NOMO-1 treated with DMSO at 0.1 percent for 48 hours (cell line): ENCODE results near the gene RSPH1.

Experiments
- DNase-seq: peaks from one replicate; lab custom pipeline; 2025; ENCODE audit not compliant: unreplicated experiment; lab: John Stamatoyannopoulos, UW

Gene RSPH1

DNA sequence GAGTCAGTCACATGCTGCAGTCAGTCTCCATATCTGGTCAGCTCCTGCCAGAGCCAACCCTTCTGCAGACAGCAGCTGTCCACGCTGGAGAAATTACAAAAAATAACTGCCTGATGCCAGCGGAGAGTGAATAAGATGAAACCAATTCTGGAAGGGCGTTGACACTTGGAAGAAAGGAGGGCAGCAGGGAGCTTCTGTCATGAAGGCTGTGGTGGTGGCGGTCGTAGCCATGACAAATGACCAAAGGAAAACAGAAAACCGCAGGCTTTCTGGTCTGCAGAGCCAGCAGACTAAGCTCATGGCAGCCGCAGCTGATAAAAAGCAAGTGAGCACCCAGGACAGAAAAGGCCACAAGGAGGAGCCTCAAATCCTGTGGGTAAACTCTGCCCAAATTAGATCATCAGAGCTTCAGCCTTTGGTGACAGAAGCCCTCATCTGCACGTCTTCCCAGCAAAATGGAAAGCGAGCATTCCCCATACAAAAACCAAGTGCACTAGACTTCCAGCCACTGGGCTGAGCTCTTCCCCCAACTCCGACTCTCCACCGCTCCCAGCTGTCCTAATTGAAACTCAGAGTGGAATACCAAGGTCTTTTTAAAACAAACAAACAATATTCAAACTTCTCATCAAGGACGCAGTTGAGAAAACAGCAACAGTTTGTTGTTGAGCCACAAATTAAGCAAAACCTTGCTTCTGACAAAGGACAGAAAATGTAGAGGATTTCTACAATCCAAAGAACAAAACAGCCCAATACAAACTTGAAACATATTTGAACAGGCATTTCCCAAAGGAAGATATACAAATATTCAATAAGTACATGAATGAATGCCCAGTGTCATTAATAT is 28.7 kb downstream of the RSPH1 start:
- DNase-seq: peak; percentile 40

- DNase-seq: no peak
These were observed 29.3 kb downstream of the RSPH1 start for GRCh38 chr21:42466700-42467099.

DNA sequence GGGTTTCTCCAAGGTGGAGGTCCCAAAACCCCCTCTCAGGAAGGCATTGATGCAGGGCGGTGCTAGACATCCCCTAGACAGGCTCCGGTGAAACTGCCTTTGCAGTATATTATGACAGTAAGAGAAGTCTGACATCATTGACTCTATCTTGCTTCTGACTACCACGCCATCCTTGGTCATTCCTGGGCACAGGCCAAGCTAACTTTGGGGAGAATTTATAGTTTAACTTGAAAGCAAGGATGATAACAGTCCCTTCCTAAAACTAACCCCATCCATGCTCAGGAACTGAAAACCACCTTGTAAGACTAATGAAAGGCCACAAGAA is 30.3 kb downstream of the RSPH1 start:
- DNase-seq: no peak

DNA sequence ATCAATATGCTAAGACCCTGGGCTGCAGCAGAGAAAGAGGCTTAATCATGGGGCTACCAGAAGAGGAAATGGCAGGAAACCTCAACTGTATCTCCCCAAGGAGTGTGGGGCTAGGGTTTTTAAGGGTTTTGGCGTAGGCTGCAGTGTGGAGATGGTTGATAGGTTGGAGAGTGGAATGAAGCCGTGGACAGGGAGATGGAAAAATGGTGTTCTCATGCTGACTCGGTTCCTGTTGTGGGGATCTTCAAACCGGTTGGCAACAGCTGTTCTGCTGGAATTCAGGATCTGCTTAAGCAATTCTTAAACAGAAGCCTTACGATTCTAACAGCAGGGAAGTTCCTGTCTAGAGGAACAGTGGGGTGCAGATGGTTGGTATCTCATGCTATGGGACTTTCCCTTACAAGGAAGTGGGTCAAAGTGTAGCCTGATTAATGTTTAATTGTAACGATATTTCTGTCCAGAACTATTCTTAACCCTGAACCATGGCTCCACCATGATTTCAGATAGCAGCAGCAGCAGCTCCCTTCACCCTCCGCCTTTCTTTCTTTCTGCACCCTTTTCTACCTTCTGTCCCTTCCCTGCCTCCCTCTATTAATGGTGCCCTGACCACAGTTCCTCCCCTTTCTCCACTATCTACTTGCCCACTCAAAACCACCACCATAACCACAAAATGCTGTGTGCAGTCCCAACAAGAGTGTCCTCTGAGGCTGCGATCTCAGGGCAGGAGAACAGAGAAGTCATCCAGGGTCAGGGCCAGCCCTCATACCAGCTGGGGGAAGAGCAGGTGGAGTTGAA is 30.8 kb downstream of the RSPH1 start:
- peak; percentile 31 for DNase-seq

DNA sequence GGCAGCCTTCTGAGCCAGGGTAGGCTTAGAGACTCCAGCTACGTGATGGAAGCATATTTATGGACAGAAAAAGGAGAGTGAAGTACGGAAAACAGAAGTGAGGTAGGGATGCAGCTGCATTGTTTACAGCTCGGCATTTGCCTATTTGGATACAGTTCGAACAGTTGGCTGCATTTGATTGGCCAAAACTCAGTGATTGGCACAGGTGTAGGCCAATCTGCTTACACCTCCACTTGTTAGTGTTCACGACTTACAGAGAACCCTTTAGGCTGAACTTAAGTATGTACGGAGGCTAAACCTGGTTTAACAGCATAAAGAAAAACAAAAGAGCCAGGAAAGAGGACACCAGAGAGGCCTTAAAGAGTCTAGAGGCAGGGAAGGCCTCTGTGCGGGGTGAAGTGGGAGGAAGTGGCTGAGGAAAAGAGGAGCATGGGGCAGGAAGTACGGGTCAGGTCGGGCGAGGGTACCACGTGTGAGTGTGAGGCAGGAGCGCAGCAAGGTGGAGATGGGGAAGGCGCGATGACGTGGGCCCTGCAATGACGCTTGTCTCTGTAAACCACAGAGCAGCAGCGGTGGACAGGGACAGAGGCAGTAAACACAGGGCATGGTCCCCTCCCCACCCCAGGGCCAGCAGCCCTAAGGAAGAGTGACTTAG is 32.0 kb downstream of the RSPH1 start:
- no peak for DNase-seq

DNA sequence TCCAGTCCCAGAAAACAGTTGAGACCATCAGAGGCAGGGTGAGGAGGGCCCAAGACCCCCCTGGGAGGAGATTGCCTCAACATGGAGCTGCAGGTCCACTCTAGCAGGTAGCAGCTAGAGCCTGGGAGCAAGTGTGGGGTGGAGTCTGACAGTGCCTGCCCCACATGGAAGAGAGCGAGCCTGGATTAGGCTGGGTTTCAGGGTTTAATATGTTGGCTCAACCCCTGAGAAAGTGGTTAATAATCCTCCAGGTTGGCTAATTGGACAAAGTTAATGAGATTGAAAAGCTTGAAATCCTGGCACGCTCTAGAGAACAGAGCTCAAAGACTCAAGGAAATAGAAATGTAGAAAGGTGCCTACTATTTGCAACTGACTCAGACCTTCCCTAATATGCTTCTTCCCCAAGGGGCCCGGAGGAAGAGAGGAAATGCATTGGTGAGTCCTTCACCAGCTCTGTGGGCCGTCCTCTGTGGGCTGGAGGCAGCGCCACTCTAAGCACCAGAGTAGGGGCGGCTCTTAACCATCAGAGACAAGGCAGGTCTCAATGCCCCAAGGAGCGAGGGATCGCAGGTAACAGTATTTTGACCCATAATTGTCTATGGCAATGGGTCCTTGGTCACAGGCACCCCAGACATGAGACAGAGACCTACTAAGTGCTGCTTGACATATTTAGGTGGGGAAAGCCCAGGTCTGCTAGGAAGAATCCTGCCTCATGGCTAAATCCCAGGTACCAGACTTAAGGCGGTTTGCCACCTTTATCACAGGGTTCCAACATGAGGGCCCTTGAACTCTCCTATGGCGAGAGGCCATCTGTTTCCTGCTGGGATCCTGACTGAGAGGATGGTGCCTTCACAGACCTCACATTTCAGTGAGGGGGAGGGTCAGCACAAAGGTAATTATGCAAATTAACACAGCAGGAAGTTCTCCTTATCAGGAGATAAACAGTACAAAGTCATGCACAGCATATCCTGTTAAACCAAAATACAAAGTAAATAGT is 33.8 kb downstream of the RSPH1 start:
- peak; percentile 12 for DNase-seq

- DNase-seq: no peak
These were observed 34.9 kb downstream of the RSPH1 start for GRCh38 chr21:42461185-42461520.

DNA sequence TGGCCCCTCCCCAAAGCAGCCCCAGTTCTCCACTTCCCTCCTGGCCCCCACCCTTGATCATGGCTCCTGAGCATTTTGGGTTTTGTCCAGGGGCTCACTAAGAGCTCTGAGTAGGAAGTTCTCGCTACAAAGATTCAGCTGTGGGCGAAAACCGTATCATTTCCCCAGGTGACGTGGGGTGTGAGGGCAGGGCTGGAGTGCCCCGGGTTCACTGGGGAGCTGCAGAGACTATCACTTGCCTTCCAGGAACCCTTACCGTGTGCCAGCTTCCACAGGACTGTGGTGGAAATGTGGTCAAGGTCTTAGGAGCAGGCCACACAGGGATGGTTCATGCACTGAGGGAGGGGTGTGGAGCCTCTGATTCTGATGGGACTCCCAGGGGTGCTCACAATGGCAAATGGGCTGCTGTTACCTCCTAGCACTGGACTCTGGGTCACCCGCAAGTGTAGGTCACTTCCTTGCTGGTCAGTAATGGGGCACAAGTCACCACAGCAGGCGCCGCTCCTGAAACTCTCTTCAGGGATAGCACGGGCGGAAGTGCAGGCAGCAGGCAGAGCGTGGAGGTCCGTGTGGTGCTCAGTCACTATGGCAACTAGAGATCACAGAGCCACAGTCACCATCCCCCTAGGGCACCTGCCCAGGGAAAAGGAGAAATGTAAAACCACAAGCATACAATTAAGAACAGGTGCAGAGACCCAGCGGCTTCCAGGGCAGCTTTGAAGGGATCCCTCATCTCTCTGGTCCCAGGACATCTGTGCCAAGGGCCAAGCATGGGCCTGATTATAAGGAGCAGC is 35.4 kb downstream of the RSPH1 start:
- DNase-seq: no peak

DNA sequence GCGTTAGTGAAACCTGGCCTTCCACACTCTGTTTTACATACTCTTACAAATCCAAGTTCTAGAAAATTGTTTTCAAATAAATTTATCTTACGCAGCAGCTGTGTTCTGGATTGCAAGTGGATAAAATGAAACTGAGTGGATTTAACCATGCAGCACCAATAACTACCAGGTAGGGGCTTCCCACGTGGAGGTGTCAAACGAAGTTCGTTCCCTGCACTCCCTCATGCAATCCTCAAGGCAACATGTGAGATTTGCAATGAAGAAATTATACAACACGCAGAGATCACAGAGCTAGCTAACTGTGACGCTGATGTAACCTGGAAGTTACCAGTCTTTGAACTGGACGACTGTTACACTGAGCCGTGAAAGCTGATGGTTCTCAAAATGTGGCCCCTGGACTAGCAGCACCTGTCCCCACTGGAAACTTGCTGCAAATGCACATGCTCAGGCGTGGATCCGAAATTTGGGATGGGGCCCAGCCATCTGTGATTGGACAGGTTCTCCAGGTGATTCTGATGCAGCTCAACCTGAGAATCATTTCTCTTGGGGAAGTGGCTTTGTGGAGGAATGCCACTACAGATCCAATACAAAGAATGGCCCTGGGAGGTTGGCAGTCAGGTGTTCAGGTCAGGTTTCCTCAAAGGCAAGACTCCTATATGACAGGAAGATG is 36.3 kb downstream of the RSPH1 start:
- no peak for DNase-seq

GRCh38 chr21:42459082-42459460 is 37.0 kb downstream of the RSPH1 start:
- DNase-seq: no peak

- DNase-seq: no peak
These were observed 39.6 kb downstream of the RSPH1 start for GRCh38 chr21:42456457-42456856.

DNA sequence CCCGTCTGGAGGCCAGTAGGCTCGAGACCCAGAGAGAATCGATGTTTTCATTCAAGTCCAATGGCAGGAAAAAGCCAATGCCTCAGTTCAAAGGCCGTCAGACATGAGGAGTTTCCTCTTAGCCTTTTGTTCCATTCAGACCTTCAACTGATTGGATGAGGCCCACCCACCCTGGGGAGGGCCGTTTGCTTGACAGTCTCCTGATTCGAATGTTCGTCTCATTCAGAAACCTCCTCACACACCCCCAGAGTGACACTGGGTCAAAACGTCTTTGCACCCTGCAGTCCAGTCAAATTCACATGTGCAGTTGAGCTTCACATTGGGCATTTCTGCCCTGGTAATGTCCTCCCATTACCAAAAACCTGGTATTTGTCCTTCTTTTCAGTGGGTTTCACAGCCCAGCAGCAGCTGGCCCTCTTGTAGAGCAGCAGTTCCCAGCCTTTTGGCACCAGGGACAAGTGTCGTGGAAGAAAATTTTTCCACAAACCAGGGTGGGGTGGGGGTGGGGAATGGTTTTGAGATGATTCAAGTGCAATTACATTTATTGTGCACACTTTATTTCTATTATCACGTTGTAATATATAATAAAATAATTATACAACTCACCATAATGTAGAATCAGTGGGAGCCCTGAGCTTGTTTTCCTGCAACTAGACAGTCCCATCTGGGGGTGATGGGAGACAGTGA is 40.1 kb downstream of the RSPH1 start:
- DNase-seq: no peak

DNA sequence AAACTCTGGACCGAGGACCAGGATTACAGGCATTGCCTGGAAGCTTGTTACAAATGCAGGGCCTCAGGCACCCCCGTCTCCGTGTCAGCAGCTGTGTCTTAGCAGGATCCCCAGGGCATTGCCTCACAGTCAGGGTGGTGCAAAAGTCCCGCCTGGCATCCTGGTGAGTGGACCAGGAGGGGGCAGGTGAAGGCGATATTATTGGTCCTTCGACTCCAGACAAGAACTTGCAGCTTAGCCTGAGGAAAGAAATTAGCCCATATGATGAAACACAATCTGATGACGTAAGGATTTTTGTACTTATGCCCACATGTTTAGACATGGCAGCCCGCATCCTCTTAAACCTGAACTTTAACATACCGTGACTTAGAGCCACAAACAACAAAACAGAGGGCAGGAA is 40.8 kb downstream of the RSPH1 start:
- no peak for DNase-seq

- no peak for DNase-seq
These were observed 41.2 kb downstream of the RSPH1 start for GRCh38 chr21:42454786-42455185.

GRCh38 chr21:42453986-42454570 is 41.9 kb downstream of the RSPH1 start:
- no peak for DNase-seq

- DNase-seq: no peak
These were observed 42.6 kb downstream of the RSPH1 start for GRCh38 chr21:42453224-42453985.

DNA sequence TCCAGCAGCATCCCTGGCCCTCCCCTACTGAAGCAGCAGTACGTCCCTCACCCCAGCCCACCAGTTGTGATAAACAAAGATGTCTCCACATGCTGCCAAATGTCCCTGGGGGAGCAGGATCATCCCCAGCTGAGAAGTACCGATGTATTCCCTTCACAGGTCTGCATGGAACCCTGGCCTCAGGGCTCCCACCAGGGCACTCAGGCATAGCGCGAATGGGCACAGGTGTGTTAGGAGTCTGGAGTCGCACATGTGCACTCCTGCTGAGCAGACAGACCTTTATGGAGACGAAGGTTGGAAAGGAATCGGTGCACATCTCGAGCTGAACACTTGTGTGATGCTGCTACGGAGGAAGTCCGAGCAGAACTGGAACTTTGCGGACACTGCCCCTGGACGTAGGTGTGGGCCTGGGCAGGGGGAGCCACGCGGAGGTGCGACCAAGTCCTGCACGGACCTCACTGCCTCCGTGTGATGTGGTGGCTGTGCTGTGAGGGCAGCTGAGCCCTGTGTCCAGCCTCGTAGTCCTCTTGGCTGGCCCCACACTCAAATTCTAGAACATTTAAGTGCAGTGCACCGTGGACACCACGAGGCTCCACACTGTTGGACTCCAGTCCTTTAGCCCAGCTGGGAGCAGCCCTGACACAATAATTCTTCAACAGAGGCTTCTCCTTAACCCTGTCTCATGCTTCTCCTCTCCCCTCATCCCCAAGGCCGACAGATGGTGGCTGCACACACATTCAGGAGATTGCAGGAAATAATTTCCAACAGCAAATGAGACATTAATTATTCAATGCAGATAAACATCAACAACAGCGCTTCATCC is 43.4 kb downstream of the RSPH1 start:
- no peak for DNase-seq
